HG03439 (cell line): ENCODE data around the gene IER5.

Experiments used
- ATAC-seq: cut with Tn5 transposase; IDR thresholded peaks from one replicate; pipeline ENCODE4 v1.9.1; 2021; ENCODE audit warnings: mild to moderate bottlenecking, moderate library complexity; ENCODE audit not compliant: unreplicated experiment

The IER5 gene

GRCh38 chr1:181076852-181077251 is 11.6 kb upstream of the IER5 start:
- no peak for ATAC-seq

GRCh38 chr1:181077576-181078242 is 10.8 kb upstream of the IER5 start:
- ATAC-seq, result no peak

GRCh38 chr1:181079382-181079781 is 9.1 kb upstream of the IER5 start:
- no peak for ATAC-seq

GRCh38 chr1:181079920-181080319 is 8.6 kb upstream of the IER5 start:
- no peak for ATAC-seq

- ATAC-seq, result no peak
Measured at GRCh38 chr1:181080556-181080955, 7.9 kb upstream of the IER5 start.

GRCh38 chr1:181081395-181081794 is 7.1 kb upstream of the IER5 start:
- no peak for ATAC-seq

GRCh38 chr1:181083842-181084605 is 4.5 kb upstream of the IER5 start:
- no peak for ATAC-seq

GRCh38 chr1:181084606-181084969 is 3.9 kb upstream of the IER5 start:
- ATAC-seq, result no peak

- no peak for ATAC-seq
Measured at GRCh38 chr1:181086091-181086490, 2.4 kb upstream of the IER5 start.

- ATAC-seq, result no peak
Measured at GRCh38 chr1:181086926-181087325, 1.6 kb upstream of the IER5 start.

- no peak for ATAC-seq
Measured at GRCh38 chr1:181087400-181087901, 1.0 kb upstream of the IER5 start.

GRCh38 chr1:181089017-181089675 is 646 bp downstream of the IER5 start:
- ATAC-seq, result peak; percentile 14

GRCh38 chr1:181089676-181090544 is 1.4 kb downstream of the IER5 start:
- ATAC-seq, result peak; percentile 37

- ATAC-seq, result no peak
Measured at GRCh38 chr1:181090641-181091126, 2.2 kb downstream of the IER5 start.

- no peak for ATAC-seq
Measured at GRCh38 chr1:181091309-181092040, 3.0 kb downstream of the IER5 start.

- no peak for ATAC-seq
Measured at GRCh38 chr1:181092056-181092455, 3.6 kb downstream of the IER5 start.

GRCh38 chr1:181092883-181093458 is 4.5 kb downstream of the IER5 start:
- no peak for ATAC-seq

- no peak for ATAC-seq
Measured at GRCh38 chr1:181094416-181095212, 6.1 kb downstream of the IER5 start.

GRCh38 chr1:181095260-181095659 is 6.8 kb downstream of the IER5 start:
- no peak for ATAC-seq
